HTERT RPE-1 (cell line): ENCODE data around the gene RAB22A.

Experiments
- in situ Hi-C: fragments of 300-500 bp; cut with MboI; formaldehyde crosslinking; loops from 4 replicates; pipeline ENCODE4 v1.14.3; 2020; ENCODE audit warnings: low sequenced_read_pairs

RAB22A gene

GRCh38 chr20:58309591-58310290 lies at the start of gene RAB22A:
Gene RAB22A, plus strand, starts transcription at chr20:58309715. Its CDS starts 262 bp downstream, at chr20:58309977.
- in situ Hi-C loops, result no loop called here

GRCh38 chr20:58260006-58260405 lies 49.5 kb upstream of the RAB22A start:
- in situ Hi-C loops, result no loop called here

- in situ Hi-C loops, result no loop called here
Observed at GRCh38 chr20:58261660-58262059, 47.9 kb upstream of the RAB22A start.

GRCh38 chr20:58264271-58264670 lies 45.2 kb upstream of the RAB22A start:
- in situ Hi-C loops, result no loop called here

- in situ Hi-C loops, result no loop called here
Observed at GRCh38 chr20:58267389-58268215, 41.9 kb upstream of the RAB22A start.

- in situ Hi-C loops, result no loop called here
Observed at GRCh38 chr20:58268421-58268821, 41.1 kb upstream of the RAB22A start.

GRCh38 chr20:58268936-58269619 lies 40.4 kb upstream of the RAB22A start:
- in situ Hi-C loops, result no loop called here

- in situ Hi-C loops, result no loop called here
Observed at GRCh38 chr20:58271606-58272351, 37.7 kb upstream of the RAB22A start.

- in situ Hi-C loops, result no loop called here
Observed at GRCh38 chr20:58274384-58274783, 35.1 kb upstream of the RAB22A start.

- in situ Hi-C loops, result no loop called here
Observed at GRCh38 chr20:58277107-58277506, 32.4 kb upstream of the RAB22A start.

GRCh38 chr20:58277578-58278472 lies 31.7 kb upstream of the RAB22A start:
- in situ Hi-C loops, result no loop called here

- in situ Hi-C loops, result no loop called here
Observed at GRCh38 chr20:58286729-58287128, 22.8 kb upstream of the RAB22A start.

GRCh38 chr20:58287638-58288037 lies 21.9 kb upstream of the RAB22A start:
- in situ Hi-C loops, result no loop called here

GRCh38 chr20:58289143-58289542 lies 20.4 kb upstream of the RAB22A start:
- in situ Hi-C loops, result no loop called here

- in situ Hi-C loops, result no loop called here
Observed at GRCh38 chr20:58293453-58293852, 16.1 kb upstream of the RAB22A start.

- in situ Hi-C loops, result no loop called here
Observed at GRCh38 chr20:58294497-58295455, 14.7 kb upstream of the RAB22A start.

- in situ Hi-C loops, result no loop called here
Observed at GRCh38 chr20:58296051-58296837, 13.3 kb upstream of the RAB22A start.

- in situ Hi-C loops, result no loop called here
Observed at GRCh38 chr20:58297394-58297793, 12.1 kb upstream of the RAB22A start.
